Activated T-helper 1 cell treated with Interleukin-2 at 50 U/mL for 16 hours (primary cell): ENCODE data around the gene LRPPRC.
"Not testable (repeated sequence)": the region's sequence is repeated elsewhere in the genome, so short reads cannot be mapped to it uniquely, and the experiment has no call there.

Experiments
- DNase-seq: peaks from one replicate; pipeline ENCODE4 v3.0.0-alpha.2; 2020; ENCODE audit warnings: low read depth

The LRPPRC gene

GRCh38 chr2:43995733-43996533, at the start of gene LRPPRC:
Gene LRPPRC (minus strand): TSS chr2:43995989. CDS start chr2:43995947, 42 bp downstream.
- DNase-seq, result peak; percentile 78

GRCh38 chr2:44045061-44045460, 49.3 kb upstream of the LRPPRC start:
- no peak for DNase-seq

- peak; percentile 53 for DNase-seq
These were observed 48.5 kb upstream of the LRPPRC start for GRCh38 chr2:44044281-44044720.

- no peak for DNase-seq
These were observed 44.6 kb upstream of the LRPPRC start for GRCh38 chr2:44040365-44040764.

- no peak for DNase-seq
These were observed 42.5 kb upstream of the LRPPRC start for GRCh38 chr2:44038277-44038676.

GRCh38 chr2:44037221-44037620, 41.4 kb upstream of the LRPPRC start:
- DNase-seq, result no peak

GRCh38 chr2:44033947-44034346, 38.2 kb upstream of the LRPPRC start:
- no peak for DNase-seq

- DNase-seq, result not testable (repeated sequence)
These were observed 31.3 kb upstream of the LRPPRC start for GRCh38 chr2:44027076-44027475.

- DNase-seq, result no peak
These were observed 20.5 kb upstream of the LRPPRC start for GRCh38 chr2:44016282-44016681.

- no peak for DNase-seq
These were observed 19.4 kb upstream of the LRPPRC start for GRCh38 chr2:44015239-44015638.

GRCh38 chr2:44013205-44013604, 17.4 kb upstream of the LRPPRC start:
- not testable (repeated sequence) for DNase-seq

- no peak for DNase-seq
These were observed 14.5 kb upstream of the LRPPRC start for GRCh38 chr2:44010266-44010665.

- DNase-seq, result no peak
These were observed 13.4 kb upstream of the LRPPRC start for GRCh38 chr2:44009136-44009735.

GRCh38 chr2:44005846-44006245, 10.1 kb upstream of the LRPPRC start:
- no peak for DNase-seq

- DNase-seq, result no peak
These were observed 9.2 kb upstream of the LRPPRC start for GRCh38 chr2:44004735-44005602.

- DNase-seq, result no peak
These were observed 5.9 kb upstream of the LRPPRC start for GRCh38 chr2:44001716-44002115.

GRCh38 chr2:43998263-43998662, 2.5 kb upstream of the LRPPRC start:
- no peak for DNase-seq

- DNase-seq, result no peak
These were observed 2.4 kb downstream of the LRPPRC start for GRCh38 chr2:43993437-43993836.

GRCh38 chr2:43989545-43989944, 6.2 kb downstream of the LRPPRC start:
- DNase-seq, result no peak

- no peak for DNase-seq
These were observed 9.2 kb downstream of the LRPPRC start for GRCh38 chr2:43986600-43986999.

- DNase-seq, result no peak
These were observed 10.4 kb downstream of the LRPPRC start for GRCh38 chr2:43985359-43985758.

GRCh38 chr2:43984533-43984932, 11.3 kb downstream of the LRPPRC start:
- no peak for DNase-seq

GRCh38 chr2:43980902-43981301, 14.9 kb downstream of the LRPPRC start:
- no peak for DNase-seq
